HEK293 (cell line): ENCODE results near the gene SRSF1.
A peak's percentile ranks its signal among the peaks of the same experiment; 100 is the strongest.

Experiments
- GLIS2 ChIP-seq: fragments of 450-650 bp; formaldehyde crosslinking; IDR thresholded peaks from 2 replicates; pipeline ENCODE4 v1.5.1; 2016; ENCODE audit warnings: missing biosample characterization, missing genetic modification characterization
- HOXC10 ChIP-seq: sonication (generic); formaldehyde crosslinking; IDR thresholded peaks from 2 replicates; pipeline ENCODE4 v1.8.1; 2023; ENCODE audit warnings: mild to moderate bottlenecking, missing genetic modification reagents
- KLF9 ChIP-seq: fragments of 450-650 bp; formaldehyde crosslinking; IDR thresholded peaks from 2 replicates; pipeline ENCODE4 v1.5.1; 2016; ENCODE audit warnings: missing biosample characterization, missing genetic modification characterization, low read depth
- MZF1 ChIP-seq: fragments of 450-650 bp; formaldehyde crosslinking; IDR thresholded peaks from 2 replicates; pipeline ENCODE4 v1.5.1; 2017; ENCODE audit warnings: missing biosample characterization, missing genetic modification characterization, borderline replicate concordance
- SP2 ChIP-seq: fragments of 450-650 bp; formaldehyde crosslinking; IDR thresholded peaks from 2 replicates; pipeline ENCODE4 v1.5.1; 2016; ENCODE audit warnings: missing biosample characterization, missing genetic modification characterization
- SP7 ChIP-seq: fragments of 450-650 bp; formaldehyde crosslinking; IDR thresholded peaks from 2 replicates; pipeline ENCODE4 v1.5.1; 2016; ENCODE audit warnings: missing biosample characterization, missing genetic modification characterization
- TRIM28 ChIP-seq: IDR thresholded peaks from 2 replicates; pipeline ENCODE4 v1.6.1; 2011; ENCODE audit warnings: low read length, control low read depth, borderline replicate concordance
- ZNF10 ChIP-seq: fragments of 450-650 bp; formaldehyde crosslinking; IDR thresholded peaks from 2 replicates; pipeline ENCODE4 v1.5.1; 2017; ENCODE audit warnings: missing biosample characterization, missing genetic modification characterization
- ZNF292 ChIP-seq: fragments of 450-650 bp; formaldehyde crosslinking; IDR thresholded peaks from 2 replicates; pipeline ENCODE4 v1.5.1; 2016; ENCODE audit warnings: low read depth, missing biosample characterization, missing genetic modification characterization, borderline replicate concordance
- ZNF302 ChIP-seq: fragments of 450-650 bp; formaldehyde crosslinking; IDR thresholded peaks from 2 replicates; pipeline ENCODE4 v1.5.1; 2016; ENCODE audit warnings: missing biosample characterization, missing genetic modification characterization, low read depth
- ZNF391 ChIP-seq: fragments of 450-650 bp; formaldehyde crosslinking; IDR thresholded peaks from 2 replicates; pipeline ENCODE4 v1.5.1; 2016; ENCODE audit warnings: low read depth, missing biosample characterization, missing genetic modification characterization, borderline replicate concordance
- ZNF561 ChIP-seq: fragments of 450-650 bp; IDR thresholded peaks from 2 replicates; pipeline ENCODE4 v1.5.1; 2018; ENCODE audit warnings: missing biosample characterization, missing genetic modification characterization, borderline replicate concordance
- ZNF624 ChIP-seq: fragments of 450-650 bp; formaldehyde crosslinking; IDR thresholded peaks from 2 replicates; pipeline ENCODE4 v1.5.1; 2017; ENCODE audit warnings: missing biosample characterization, missing genetic modification characterization
- ZNF707 ChIP-seq: fragments of 450-650 bp; formaldehyde crosslinking; IDR thresholded peaks from 2 replicates; pipeline ENCODE4 v1.5.1; 2016; ENCODE audit warnings: missing biosample characterization, missing genetic modification characterization
- ZNF843 ChIP-seq: fragments of 450-650 bp; formaldehyde crosslinking; IDR thresholded peaks from 2 replicates; pipeline ENCODE4 v1.5.1; 2016; ENCODE audit warnings: missing biosample characterization, missing genetic modification characterization
- ZSCAN30 ChIP-seq: fragments of 450-650 bp; IDR thresholded peaks from 2 replicates; pipeline ENCODE4 v1.5.1; 2018; ENCODE audit warnings: missing biosample characterization, mild to moderate bottlenecking, missing genetic modification characterization, moderate library complexity
- TF ChIP-seq, protein P1 (sequence below): fragments of 450-650 bp; formaldehyde crosslinking; IDR thresholded peaks from 2 replicates; pipeline ENCODE4 v1.5.1; 2016; ENCODE audit warnings: missing biosample characterization, missing genetic modification characterization
- TF ChIP-seq, protein P2 (sequence below): sonication (generic); formaldehyde crosslinking; IDR thresholded peaks from 2 replicates; pipeline ENCODE4 v1.8.1; 2022; ENCODE audit warnings: mild to moderate bottlenecking, moderate library complexity, missing genetic modification reagents
- TF ChIP-seq, protein P3 (sequence below): fragments of 450-650 bp; formaldehyde crosslinking; IDR thresholded peaks from 2 replicates; pipeline ENCODE4 v1.5.1; 2016; ENCODE audit warnings: missing biosample characterization, missing genetic modification characterization, low read depth
- TF ChIP-seq, protein P4 (sequence below): fragments of 450-650 bp; formaldehyde crosslinking; optimal IDR thresholded peaks from 2 replicates; pipeline ENCODE3; 2016; ENCODE audit warnings: missing biosample characterization, mild to moderate bottlenecking, missing genetic modification characterization
- TF ChIP-seq, protein P5 (sequence below): fragments of 450-650 bp; formaldehyde crosslinking; IDR thresholded peaks from 2 replicates; pipeline ENCODE4 v1.5.1; 2016; ENCODE audit warnings: missing biosample characterization, missing genetic modification characterization, borderline replicate concordance
- TF ChIP-seq, protein P6 (sequence below): fragments of 450-650 bp; formaldehyde crosslinking; IDR thresholded peaks from 2 replicates; pipeline ENCODE4 v1.5.1; 2016; ENCODE audit warnings: missing biosample characterization, missing genetic modification characterization

Gene SRSF1

DNA sequence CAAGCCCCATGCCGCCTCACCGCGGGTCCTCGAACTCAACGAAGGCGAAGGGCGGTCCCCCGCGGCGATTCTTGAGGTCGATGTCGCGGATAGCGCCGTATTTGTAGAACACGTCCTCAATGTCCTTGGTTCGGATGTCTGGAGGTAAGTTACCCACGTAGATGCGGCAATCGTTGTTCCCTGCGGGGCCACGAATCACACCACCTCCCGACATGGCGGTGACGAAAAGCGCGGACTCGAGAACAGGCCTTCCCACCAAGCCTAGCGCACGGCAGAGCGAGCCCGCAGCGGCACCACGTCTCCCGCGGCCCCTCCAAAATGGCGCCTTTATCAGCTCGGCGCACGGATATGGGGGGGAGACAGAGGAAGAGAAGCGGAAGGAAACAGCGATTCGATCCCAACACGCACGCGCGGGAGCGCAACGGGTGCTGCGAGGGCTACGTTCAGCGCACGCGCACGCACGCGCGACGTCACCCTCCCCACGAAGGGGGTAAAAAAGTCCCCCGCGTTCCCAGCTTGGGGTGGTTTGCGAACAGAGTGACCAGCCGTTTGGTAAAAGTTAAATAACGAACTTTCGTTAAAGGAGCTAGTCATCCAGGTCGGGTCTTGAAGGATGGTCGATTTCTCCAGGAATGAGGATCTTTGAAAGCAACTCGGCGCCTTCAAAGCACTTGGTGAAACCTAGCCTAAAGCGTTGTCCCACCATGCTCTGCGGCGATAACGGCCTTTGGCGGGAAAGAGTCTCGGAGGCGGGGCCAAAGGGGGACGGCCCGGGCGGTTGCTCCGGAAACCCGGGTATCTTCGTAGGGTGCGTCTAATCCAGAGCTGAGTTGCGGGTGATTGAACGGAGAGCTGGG, at the start of gene SRSF1 (continued):
- TF ChIP-seq, protein P1, sequence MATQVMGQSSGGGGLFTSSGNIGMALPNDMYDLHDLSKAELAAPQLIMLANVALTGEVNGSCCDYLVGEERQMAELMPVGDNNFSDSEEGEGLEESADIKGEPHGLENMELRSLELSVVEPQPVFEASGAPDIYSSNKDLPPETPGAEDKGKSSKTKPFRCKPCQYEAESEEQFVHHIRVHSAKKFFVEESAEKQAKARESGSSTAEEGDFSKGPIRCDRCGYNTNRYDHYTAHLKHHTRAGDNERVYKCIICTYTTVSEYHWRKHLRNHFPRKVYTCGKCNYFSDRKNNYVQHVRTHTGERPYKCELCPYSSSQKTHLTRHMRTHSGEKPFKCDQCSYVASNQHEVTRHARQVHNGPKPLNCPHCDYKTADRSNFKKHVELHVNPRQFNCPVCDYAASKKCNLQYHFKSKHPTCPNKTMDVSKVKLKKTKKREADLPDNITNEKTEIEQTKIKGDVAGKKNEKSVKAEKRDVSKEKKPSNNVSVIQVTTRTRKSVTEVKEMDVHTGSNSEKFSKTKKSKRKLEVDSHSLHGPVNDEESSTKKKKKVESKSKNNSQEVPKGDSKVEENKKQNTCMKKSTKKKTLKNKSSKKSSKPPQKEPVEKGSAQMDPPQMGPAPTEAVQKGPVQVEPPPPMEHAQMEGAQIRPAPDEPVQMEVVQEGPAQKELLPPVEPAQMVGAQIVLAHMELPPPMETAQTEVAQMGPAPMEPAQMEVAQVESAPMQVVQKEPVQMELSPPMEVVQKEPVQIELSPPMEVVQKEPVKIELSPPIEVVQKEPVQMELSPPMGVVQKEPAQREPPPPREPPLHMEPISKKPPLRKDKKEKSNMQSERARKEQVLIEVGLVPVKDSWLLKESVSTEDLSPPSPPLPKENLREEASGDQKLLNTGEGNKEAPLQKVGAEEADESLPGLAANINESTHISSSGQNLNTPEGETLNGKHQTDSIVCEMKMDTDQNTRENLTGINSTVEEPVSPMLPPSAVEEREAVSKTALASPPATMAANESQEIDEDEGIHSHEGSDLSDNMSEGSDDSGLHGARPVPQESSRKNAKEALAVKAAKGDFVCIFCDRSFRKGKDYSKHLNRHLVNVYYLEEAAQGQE (tag by site-specific recombination), result peak; percentile 44
- TF ChIP-seq ZNF302 (no peak), ZNF561 (0 out of 2 replicates have a peak, but pooled peaks have one; percentile 42), KLF9 (tag by site-specific recombination) (peak; percentile 68; the same call in 1 of the 2 replicates), ZNF707 (tag by site-specific recombination) (no peak), ZSCAN30 (tag by site-specific recombination) (no peak; the same call in 1 of the 2 replicates), ZNF391 (tag by site-specific recombination) (peak; percentile 60), SP7 (tag by site-specific recombination) (peak; percentile 85), HOXC10 (CRISPR knock-in tag) (peak; percentile 41; the same call in 1 of the 2 replicates), SP2 (tag by site-specific recombination) (peak; percentile 94), ZNF843 (tag by site-specific recombination) (peak; percentile 76), ZNF10 (tag by site-specific recombination) (0 out of 2 replicates have a peak, but pooled peaks have one; percentile 27), MZF1 (tag by site-specific recombination) (peak; percentile 52; the same call in 1 of the 2 replicates), ZNF624 (tag by site-specific recombination) (no peak), ZNF292 (tag by site-specific recombination) (no peak), GLIS2 (tag by site-specific recombination) (peak; percentile 100), TRIM28 (peak; percentile 44; the same call in 1 of the 2 replicates)
- TF ChIP-seq, protein P2, sequence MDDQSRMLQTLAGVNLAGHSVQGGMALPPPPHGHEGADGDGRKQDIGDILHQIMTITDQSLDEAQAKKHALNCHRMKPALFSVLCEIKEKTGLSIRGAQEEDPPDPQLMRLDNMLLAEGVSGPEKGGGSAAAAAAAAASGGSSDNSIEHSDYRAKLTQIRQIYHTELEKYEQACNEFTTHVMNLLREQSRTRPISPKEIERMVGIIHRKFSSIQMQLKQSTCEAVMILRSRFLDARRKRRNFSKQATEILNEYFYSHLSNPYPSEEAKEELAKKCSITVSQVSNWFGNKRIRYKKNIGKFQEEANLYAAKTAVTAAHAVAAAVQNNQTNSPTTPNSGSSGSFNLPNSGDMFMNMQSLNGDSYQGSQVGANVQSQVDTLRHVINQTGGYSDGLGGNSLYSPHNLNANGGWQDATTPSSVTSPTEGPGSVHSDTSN (CRISPR knock-in tag), result peak; percentile 84
- TF ChIP-seq, protein P3, sequence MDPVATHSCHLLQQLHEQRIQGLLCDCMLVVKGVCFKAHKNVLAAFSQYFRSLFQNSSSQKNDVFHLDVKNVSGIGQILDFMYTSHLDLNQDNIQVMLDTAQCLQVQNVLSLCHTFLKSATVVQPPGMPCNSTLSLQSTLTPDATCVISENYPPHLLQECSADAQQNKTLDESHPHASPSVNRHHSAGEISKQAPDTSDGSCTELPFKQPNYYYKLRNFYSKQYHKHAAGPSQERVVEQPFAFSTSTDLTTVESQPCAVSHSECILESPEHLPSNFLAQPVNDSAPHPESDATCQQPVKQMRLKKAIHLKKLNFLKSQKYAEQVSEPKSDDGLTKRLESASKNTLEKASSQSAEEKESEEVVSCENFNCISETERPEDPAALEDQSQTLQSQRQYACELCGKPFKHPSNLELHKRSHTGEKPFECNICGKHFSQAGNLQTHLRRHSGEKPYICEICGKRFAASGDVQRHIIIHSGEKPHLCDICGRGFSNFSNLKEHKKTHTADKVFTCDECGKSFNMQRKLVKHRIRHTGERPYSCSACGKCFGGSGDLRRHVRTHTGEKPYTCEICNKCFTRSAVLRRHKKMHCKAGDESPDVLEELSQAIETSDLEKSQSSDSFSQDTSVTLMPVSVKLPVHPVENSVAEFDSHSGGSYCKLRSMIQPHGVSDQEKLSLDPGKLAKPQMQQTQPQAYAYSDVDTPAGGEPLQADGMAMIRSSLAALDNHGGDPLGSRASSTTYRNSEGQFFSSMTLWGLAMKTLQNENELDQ (tag by site-specific recombination), result no peak
- TF ChIP-seq, protein P4, sequence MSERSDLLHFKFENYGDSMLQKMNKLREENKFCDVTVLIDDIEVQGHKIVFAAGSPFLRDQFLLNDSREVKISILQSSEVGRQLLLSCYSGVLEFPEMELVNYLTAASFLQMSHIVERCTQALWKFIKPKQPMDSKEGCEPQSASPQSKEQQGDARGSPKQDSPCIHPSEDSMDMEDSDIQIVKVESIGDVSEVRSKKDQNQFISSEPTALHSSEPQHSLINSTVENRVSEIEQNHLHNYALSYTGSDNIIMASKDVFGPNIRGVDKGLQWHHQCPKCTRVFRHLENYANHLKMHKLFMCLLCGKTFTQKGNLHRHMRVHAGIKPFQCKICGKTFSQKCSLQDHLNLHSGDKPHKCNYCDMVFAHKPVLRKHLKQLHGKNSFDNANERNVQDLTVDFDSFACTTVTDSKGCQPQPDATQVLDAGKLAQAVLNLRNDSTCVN (tag by site-specific recombination), result peak; percentile 100
- TF ChIP-seq, protein P5, sequence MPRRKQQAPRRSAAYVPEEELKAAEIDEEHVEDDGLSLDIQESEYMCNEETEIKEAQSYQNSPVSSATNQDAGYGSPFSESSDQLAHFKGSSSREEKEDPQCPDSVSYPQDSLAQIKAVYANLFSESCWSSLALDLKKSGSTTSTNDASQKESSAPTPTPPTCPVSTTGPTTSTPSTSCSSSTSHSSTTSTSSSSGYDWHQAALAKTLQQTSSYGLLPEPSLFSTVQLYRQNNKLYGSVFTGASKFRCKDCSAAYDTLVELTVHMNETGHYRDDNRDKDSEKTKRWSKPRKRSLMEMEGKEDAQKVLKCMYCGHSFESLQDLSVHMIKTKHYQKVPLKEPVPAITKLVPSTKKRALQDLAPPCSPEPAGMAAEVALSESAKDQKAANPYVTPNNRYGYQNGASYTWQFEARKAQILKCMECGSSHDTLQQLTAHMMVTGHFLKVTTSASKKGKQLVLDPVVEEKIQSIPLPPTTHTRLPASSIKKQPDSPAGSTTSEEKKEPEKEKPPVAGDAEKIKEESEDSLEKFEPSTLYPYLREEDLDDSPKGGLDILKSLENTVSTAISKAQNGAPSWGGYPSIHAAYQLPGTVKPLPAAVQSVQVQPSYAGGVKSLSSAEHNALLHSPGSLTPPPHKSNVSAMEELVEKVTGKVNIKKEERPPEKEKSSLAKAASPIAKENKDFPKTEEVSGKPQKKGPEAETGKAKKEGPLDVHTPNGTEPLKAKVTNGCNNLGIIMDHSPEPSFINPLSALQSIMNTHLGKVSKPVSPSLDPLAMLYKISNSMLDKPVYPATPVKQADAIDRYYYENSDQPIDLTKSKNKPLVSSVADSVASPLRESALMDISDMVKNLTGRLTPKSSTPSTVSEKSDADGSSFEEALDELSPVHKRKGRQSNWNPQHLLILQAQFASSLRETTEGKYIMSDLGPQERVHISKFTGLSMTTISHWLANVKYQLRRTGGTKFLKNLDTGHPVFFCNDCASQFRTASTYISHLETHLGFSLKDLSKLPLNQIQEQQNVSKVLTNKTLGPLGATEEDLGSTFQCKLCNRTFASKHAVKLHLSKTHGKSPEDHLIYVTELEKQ, result 0 out of 2 replicates have a peak, but pooled peaks have one; percentile 12
- TF ChIP-seq, protein P6, sequence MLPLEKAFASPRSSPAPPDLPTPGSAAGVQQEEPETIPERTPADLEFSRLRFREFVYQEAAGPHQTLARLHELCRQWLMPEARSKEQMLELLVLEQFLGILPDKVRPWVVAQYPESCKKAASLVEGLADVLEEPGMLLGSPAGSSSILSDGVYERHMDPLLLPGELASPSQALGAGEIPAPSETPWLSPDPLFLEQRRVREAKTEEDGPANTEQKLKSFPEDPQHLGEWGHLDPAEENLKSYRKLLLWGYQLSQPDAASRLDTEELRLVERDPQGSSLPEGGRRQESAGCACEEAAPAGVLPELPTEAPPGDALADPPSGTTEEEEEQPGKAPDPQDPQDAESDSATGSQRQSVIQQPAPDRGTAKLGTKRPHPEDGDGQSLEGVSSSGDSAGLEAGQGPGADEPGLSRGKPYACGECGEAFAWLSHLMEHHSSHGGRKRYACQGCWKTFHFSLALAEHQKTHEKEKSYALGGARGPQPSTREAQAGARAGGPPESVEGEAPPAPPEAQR (tag by site-specific recombination), result no peak
